LNCaP clone FGC (cell line): Measurements from ENCODE around the gene SKAP1.

Experiments
- DNase-seq: peaks from one replicate; pipeline ENCODE4 v3.0.0-alpha.2; 2011; ENCODE audit warnings: low read depth
- H3K4me3 ChIP-seq: 2 replicates; pipeline ENCODE4 v1.5.1; 2011; ENCODE audit warnings: mild to moderate bottlenecking, low read depth, low read length, control low read depth
- TF ChIP-seq, protein P1 (sequence below): IDR thresholded peaks from 2 replicates; pipeline ENCODE4 v1.5.1; 2012; ENCODE audit warnings: mild to moderate bottlenecking; ENCODE audit not compliant: control insufficient read depth, insufficient read depth; ENCODE audit errors: extremely low read depth

Gene SKAP1

DNA sequence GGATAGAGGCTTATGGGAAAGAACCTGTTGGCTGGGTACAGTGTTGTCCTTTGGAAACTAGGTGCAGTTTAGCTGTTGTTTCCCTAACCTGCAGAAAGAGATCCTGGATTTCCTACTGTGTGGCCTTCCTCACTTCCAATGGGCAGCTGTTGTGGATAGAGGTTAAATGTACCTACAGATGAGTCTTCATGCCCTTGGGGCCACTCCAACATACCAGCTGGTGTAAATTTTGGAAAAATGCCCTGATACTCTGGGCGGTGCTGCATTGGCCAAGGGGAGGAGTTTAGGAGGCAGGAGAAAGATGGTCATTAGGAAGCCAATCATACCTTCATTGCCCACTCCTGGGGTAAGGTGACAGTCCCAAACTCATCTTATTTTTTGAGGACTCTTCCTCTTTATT, 252.2 kb downstream of the SKAP1 start:
- DNase-seq = no peak
- no peak overlapping the region for H3K4me3 ChIP-seq
- TF ChIP-seq, protein P1, sequence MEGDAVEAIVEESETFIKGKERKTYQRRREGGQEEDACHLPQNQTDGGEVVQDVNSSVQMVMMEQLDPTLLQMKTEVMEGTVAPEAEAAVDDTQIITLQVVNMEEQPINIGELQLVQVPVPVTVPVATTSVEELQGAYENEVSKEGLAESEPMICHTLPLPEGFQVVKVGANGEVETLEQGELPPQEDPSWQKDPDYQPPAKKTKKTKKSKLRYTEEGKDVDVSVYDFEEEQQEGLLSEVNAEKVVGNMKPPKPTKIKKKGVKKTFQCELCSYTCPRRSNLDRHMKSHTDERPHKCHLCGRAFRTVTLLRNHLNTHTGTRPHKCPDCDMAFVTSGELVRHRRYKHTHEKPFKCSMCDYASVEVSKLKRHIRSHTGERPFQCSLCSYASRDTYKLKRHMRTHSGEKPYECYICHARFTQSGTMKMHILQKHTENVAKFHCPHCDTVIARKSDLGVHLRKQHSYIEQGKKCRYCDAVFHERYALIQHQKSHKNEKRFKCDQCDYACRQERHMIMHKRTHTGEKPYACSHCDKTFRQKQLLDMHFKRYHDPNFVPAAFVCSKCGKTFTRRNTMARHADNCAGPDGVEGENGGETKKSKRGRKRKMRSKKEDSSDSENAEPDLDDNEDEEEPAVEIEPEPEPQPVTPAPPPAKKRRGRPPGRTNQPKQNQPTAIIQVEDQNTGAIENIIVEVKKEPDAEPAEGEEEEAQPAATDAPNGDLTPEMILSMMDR = no peak

DNA sequence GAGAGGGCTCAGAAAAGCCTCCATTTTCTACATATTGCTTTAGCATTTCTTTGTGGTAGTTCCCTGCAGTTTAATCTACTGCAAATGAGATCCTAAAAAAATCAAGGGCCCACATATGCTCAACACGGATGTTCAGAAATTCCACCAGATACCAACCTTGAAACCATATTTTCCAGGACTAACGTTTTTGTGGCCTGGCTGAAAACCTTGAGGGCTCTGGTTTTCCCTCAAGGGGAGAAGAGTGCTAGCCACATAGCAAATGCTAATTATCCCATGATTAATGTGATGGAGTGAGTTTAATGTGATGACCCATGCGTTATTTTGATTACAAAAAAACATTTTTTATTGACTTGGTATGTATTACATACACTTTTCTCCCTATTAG, 253.6 kb downstream of the SKAP1 start:
- no peak for DNase-seq
- TF ChIP-seq, protein P1 = no peak
- H3K4me3 ChIP-seq = no peak overlapping the region

DNA sequence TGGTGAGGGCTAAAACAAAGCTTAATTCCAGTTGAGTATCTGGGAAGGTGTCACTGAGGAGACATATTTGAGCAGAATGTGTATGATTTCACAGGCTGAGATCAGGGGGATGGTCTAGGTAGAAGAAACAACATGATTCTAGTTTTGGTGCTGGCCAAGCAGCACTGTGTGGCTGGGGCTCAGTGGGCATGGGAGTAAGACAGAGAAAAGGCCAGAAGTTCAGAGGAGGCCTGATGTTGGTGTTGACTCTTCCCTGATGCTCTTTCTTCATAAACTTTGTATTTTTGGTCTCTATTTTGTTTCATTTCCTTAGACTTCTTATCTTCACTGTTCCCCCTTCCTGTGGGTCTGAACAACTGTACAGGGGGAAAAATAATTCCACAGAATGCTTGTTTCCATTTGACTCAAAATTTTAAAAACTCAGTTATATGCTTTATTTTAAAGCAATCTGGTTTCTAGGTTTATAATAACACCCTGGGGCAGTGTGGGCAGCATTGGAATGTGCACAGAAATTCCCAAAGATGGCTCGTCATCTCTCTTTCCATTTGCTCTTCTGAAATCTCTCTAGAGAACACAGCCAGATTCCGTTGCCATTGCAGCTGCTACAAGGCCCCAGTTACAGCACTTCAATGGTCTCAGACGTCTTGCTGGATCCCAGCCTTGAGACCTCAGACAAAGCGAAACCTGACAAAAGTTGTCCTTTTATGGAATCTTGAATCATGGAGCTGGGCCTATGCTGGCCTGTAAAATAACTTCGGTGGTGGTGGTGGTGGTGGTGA, 254.1 kb downstream of the SKAP1 start:
- TF ChIP-seq, protein P1 = no peak
- no peak overlapping the region for H3K4me3 ChIP-seq
- no peak for DNase-seq

- DNase-seq = no peak
- H3K4me3 ChIP-seq = no peak overlapping the region
- TF ChIP-seq, protein P1 = no peak
Measured at GRCh38 chr17:48174833-48175523, 255.0 kb downstream of the SKAP1 start.

DNA sequence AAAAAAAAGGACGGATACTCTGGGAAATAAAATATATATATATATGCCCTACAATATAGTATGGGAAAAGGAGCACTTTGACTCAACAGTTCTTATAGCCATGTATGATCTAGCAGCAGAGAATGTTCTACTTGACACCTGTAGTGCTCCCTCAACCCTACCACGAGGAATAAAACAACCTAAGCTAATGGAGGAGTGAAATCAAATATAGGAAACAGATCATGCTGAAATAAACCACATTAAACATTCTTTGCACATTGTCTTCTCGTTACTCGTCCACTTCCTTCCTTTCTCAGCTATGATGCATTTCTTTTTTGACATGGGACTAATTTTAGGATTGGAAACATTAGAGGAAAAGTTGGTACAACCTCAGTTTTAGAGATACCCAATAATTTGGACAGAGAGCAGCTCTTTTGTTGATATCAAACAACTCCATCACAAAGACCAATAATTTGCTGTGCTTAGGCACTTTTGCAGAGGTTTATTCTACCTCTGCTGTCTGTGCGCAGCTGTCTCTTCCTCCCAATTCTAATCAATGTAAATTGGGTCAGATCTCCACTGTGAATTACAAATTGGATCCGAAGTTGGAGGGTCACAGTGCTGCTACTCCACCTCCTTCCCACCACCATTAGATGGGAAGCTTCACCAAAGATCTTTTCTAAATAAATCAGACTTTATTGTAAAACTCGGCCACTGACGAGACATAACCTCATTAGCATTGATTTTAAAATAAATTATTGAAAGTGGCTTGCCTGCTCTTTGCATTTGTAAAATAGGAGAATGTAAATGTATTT, 256.6 kb downstream of the SKAP1 start:
- DNase-seq = no peak
- TF ChIP-seq, protein P1 = no peak
- H3K4me3 ChIP-seq = no peak overlapping the region

GRCh38 chr17:48169926-48170325, 260.1 kb downstream of the SKAP1 start:
- H3K4me3 ChIP-seq = no peak overlapping the region
- TF ChIP-seq, protein P1 = no peak
- DNase-seq = no peak
